ENCODE results near the gene TMCC2. TPM values are rescaled to one million over a fixed set of nuclear protein-coding genes. Genes with fewer than 3 reads are reported as not detected.

TMCC2 gene
- total and polyA plus RNA-seq, 2 of the 4 experiments (the other 2 are of a cell fraction), result 2.0 to 4.2 TPM

- H2AFZ ChIP-seq (replicated peaks; ENCODE audit: low read length, poor library complexity), result no peak overlapping the region
- no TSS peak for BruUV-seq (replicated peaks)
- CTCF ChIA-PET, result interaction anchor here (1.2 kb wide), 1 partner anchor 30 kb away, joined by 6 read pairs; no protein-coding TSS in a partner anchor
- peak overlapping the region; percentile 86 for H3K4ac ChIP-seq (ENCODE audit: low read depth, low read length)
- peak overlapping the region; percentile 93; the same call in 1 of the 2 replicates for H3K14ac ChIP-seq (replicated peaks; ENCODE audit: low read depth, low read length)
- H2BK20ac ChIP-seq (ENCODE audit: low read depth, low read length), result no peak overlapping the region; the same call in none of the 2 replicates
- peak overlapping the region; percentile 74; the same call in 1 of the 2 replicates for H4K5ac ChIP-seq (ENCODE audit: low read depth, low read length)
- dilution Hi-C loops (cut with HindIII; ENCODE audit: low sequenced_read_pairs, unreplicated experiment), result no loop called here
- no peaks in the 10 kb centered on the region for H3K27me3 ChIP-seq (ENCODE audit: control insufficient read depth, insufficient read depth, low read length)
- DNase-seq (no peak), ATAC-seq (ENCODE audit: low read depth) (no peak)
- H3K9me1 ChIP-seq (ENCODE audit: insufficient read depth, low read length), result peaks cover 27% of the 10 kb centered on the region
- peak overlapping the region; percentile 62 for H2AK9ac ChIP-seq (replicated peaks; ENCODE audit: low read depth, low read length, poor library complexity)
- in situ Hi-C loops (cut with MboI; ENCODE audit: low sequenced_read_pairs), result no loop called here
- H3K4me2 ChIP-seq (ENCODE audit: low read depth, low read length), result no peak overlapping the region
- H3K79me1 ChIP-seq (ENCODE audit: low read depth in 1 of 2, low read length in 2 of 2), result peaks cover 36 to 78% of the 10 kb centered on the region in 2 experiments
- H2AK5ac ChIP-seq (ENCODE audit: low read depth, low read length), result peak overlapping the region; percentile 97
- H2BK120ac ChIP-seq (ENCODE audit: low read depth, low read length), result peak overlapping the region; percentile 70
- POLR2A ChIA-PET (ENCODE audit: unreplicated experiment), result interaction anchor here (0.6 to 0.7 kb wide), 2 partner anchors 128 to 224 kb away, joined by 4 to 5 read pairs; no protein-coding TSS in a partner anchor
- no peaks in the 10 kb centered on the region for H3K9me3 ChIP-seq (ENCODE audit: control insufficient read depth, insufficient read depth, low read length)
- peak overlapping the region; percentile 78 for H3K27ac ChIP-seq (ENCODE audit: insufficient read depth, low read length)
- H4K91ac ChIP-seq (ENCODE audit: insufficient read depth, low read depth, low read length), result peak overlapping the region; percentile 66
- peak overlapping the region; percentile 22; the same call in 1 of the 3 replicates for H2BK15ac ChIP-seq (ENCODE audit: low read depth, low read length)
- H3K4me3 ChIP-seq (ENCODE audit: insufficient read depth, low read depth, low read length), result no peak overlapping the region
- no peak overlapping the region for H3K56ac ChIP-seq (ENCODE audit: extremely low read depth, insufficient read depth, low read length)
- H3K36me3 ChIP-seq (ENCODE audit: control insufficient read depth, insufficient read depth, low read length), result peaks cover 61% of the 10 kb centered on the region
- no peaks in the 10 kb centered on the region for H4K20me1 ChIP-seq (ENCODE audit: insufficient read depth, low read length)
- peak overlapping the region; percentile 64 for H3K18ac ChIP-seq (ENCODE audit: low read depth, low read length)
- H3K4me1 ChIP-seq (ENCODE audit: control insufficient read depth, insufficient read depth, low read length), result peaks cover 23% of the 10 kb centered on the region
- intact Hi-C loops (cut with micrococcal nuclease), result no loop called here
- H4K8ac ChIP-seq (ENCODE audit: low read depth in 2 of 2, low read length in 2 of 2), result peak overlapping the region; percentile 80 to 88; a peak in 2 of 4 replicates
- no peak overlapping the region for H3K9ac ChIP-seq (ENCODE audit: low read depth, low read length)
- peak overlapping the region; percentile 10; the same call in 1 of the 2 replicates for H3K23ac ChIP-seq (ENCODE audit: low read depth, low read length)
- 92% methylated on average over 4 of the region's 20 CpGs; no CpG with 5 or more reads in 1 of the 2 experiments for WGBS, 2 experiments (ENCODE audit: extremely low coverage in 2 of 2, insufficient read length in 1 of 2)
- H2BK5ac ChIP-seq (ENCODE audit: low read depth, low read length, poor library complexity, severe bottlenecking), result peak overlapping the region; percentile 86
- TF ChIP-seq ELK1 (IDR thresholded peaks at IDR 0.05; ENCODE audit: borderline replicate concordance, low read depth, low read length) (no peak), CHD1 (IDR thresholded peaks at IDR 0.05; ENCODE audit: low read depth, low read length) (no peak), RAD21 (IDR thresholded peaks at IDR 0.05; ENCODE audit: low read length) (no peak), RFX5 (IDR thresholded peaks at IDR 0.05; ENCODE audit: low read depth, low read length) (no peak), RCOR1 (IDR thresholded peaks at IDR 0.05; ENCODE audit: insufficient replicate concordance, low read length) (no peak), NFE2L2 (IDR thresholded peaks at IDR 0.05; ENCODE audit: low read depth, low read length) (no peak), SMC3 (IDR thresholded peaks at IDR 0.05; ENCODE audit: low read depth, low read length) (no peak), POLR2A (IDR thresholded peaks at IDR 0.05; ENCODE audit: low read depth, low read length) (no peak), FOS (IDR thresholded peaks at IDR 0.05; ENCODE audit: low read depth, low read length) (no peak), BHLHE40 (IDR thresholded peaks at IDR 0.05; ENCODE audit: low read depth, low read length) (no peak), CEBPB (IDR thresholded peaks at IDR 0.05; ENCODE audit: low read depth, low read length) (no peak), MAFK (IDR thresholded peaks at IDR 0.05; ENCODE audit: low read depth, low read length) (no peak), MAZ (IDR thresholded peaks at IDR 0.05; ENCODE audit: borderline replicate concordance, low read depth, low read length) (no peak), MXI1 (IDR thresholded peaks at IDR 0.05; ENCODE audit: borderline replicate concordance, low read depth, low read length) (no peak), USF2 (IDR thresholded peaks at IDR 0.05; ENCODE audit: low read depth, low read length) (no peak)
Observed at GRCh38 chr1:205303247-205303888, 75.6 kb downstream of the TMCC2 start.
